GM10248 (cell line): ENCODE results near the gene SERF1B.
"Not testable (repeated sequence)": the region's sequence is repeated elsewhere in the genome, so short reads cannot be mapped to it uniquely, and the experiment has no call there.

ENCODE experiments used
- CTCF ChIA-PET: fragments of 300-600 bp; sonication (Branson Sonifier 250); formaldehyde crosslinking; extraction: SDS; loops from one replicate; lab custom pipeline; 2021; ENCODE audit warnings: antibody characterized with exemption; lab: Yijun Ruan, JAX
- POLR2A ChIA-PET: fragments of 350-650 bp; sonication (Branson Sonifier 250); formaldehyde crosslinking; extraction: SDS; loops from one replicate; lab custom pipeline; 2020; ENCODE audit warnings: antibody characterized with exemption; lab: Yijun Ruan, JAX
- DNase-seq: peaks from one replicate; pipeline ENCODE4 v3.0.0; 2012; ENCODE audit errors: extremely low spot score

Gene SERF1B

DNA sequence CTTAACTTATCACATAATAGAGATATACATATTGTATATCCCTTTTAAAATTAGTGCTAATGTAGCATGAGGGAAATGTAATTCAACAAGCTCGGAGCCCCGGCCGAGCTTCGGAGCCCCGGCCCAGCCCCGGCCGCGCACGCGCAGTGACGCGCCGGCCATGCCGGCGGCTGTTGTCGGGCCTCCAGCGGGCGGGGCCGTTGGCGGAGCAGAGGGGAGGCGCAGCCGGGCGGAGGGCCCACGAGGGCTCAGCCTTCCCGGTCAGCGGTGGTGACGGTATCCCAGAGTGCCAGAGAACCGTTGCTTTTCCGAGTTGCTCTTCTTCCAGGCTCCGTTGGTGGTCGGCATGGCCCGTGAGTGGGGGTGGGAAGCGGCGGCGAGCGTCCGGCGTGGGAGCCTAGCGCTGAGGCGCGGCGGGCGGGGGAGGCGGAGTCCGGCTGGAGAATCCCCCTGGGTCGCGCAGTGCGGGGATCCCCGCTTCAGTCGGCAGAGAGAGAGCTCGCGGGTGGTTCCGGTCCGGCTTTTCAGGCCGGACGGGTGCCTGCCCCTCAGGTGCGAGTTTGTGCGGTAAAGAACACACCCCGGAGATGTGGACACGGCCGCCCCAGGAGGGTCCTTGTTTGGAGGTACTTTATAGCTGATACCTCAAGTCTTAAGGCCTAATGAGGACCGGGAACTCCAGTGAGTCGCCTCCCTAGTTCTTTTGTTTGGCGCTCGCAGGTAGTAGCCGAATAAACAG is at the start of gene SERF1B:
Gene SERF1B (plus strand): TSS at position 146 of the 739 bp plus-strand sequence. CDS start 201 bp downstream, at position 347.
- DNase-seq, POLR2A ChIA-PET, CTCF ChIA-PET: not testable (repeated sequence)

DNA sequence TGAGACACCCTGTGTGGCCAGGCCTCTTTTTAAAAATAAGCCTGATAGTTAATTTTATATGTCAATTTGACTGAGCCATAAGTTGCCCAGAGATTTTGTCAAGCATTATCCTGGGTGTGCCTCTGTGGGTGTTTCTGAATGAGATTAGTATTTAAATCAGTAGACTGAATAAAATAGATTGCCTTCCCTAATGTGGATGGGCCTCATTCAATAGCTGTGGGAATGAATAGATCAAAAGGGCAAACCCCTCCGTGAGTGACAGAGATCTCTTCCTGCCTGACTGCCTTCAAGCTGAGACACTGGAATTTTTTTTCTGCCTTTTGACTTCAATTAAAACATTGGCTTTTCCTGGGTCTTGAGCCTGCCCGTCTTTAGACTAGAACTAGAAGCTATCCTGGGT is 33.3 kb upstream of the SERF1B start:
- DNase-seq, CTCF ChIA-PET, POLR2A ChIA-PET: not testable (repeated sequence)

DNA sequence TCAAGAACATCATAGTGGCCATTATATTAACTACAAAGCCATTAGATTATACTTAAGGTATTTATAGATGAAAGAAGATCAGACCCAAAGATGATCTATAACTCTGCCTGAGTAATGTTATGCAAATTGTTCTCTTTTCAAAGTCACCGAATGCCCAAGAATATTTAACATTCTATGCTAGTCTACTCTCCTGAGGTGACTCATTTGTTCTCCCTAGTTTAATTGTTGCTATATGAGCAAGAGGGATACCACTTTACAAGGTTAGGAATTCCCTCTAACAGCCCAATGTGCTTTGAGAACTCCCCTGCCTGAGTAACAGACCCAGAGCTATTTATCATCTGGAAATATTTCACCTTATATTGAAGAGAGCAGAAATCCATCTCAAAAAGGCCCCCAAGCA is 29.5 kb upstream of the SERF1B start:
- POLR2A ChIA-PET, DNase-seq, CTCF ChIA-PET: not testable (repeated sequence)

DNA sequence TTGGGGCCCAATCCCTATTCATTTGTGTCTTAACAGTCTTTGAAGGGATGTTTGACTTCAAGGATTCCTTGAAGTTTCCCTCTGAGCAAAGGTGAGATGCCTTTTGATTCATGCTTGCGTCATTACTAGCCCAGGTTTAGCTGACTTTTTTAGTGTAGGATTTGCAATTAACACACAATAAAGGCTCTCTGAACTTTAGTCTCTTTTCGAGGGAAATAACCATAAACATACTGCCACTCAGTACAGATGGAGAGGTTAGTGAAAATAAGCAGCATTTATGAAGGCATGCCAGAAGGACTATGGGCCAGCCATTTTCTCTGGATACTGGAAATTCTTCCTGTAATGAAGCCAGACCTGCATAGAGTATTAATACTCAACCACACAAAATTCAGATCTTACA is 4.4 kb upstream of the SERF1B start:
- POLR2A ChIA-PET, CTCF ChIA-PET, DNase-seq: not testable (repeated sequence)

DNA sequence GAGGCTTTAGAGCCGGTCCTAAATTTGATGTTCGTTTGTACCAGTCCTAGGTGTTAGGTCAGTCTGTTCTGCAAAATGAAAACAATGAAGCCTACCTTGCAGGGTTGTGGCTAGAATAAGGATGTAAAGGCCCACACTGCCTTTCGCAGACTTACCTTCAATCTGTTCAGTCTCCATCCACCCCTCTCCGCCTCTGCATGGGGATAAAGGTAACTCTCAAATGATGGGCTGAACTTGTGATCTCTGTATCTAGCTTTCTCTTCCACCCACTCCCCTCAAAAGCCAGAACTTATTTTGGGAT is 744 bp downstream of the SERF1B start:
- CTCF ChIA-PET, DNase-seq, POLR2A ChIA-PET: not testable (repeated sequence)

DNA sequence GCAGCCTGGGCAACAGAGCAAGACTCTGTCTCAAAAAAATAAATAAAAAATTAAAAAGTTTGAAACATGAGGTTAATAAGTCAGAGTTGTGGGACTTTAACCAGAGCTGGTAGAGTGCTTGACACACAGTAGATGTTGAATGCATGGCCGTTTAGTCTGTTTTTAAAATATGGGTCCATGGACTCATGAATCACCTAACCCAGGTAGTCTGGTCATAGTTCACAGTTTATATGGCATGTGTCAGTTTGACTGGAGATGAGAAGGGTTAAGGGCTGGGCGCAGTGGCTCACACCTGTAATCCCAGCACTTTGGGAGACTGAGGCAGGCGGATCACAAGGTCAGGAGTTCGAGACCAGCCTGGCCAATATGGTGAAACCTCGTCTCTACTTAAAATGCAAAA is 6.2 kb downstream of the SERF1B start:
- CTCF ChIA-PET, DNase-seq, POLR2A ChIA-PET: not testable (repeated sequence)

DNA sequence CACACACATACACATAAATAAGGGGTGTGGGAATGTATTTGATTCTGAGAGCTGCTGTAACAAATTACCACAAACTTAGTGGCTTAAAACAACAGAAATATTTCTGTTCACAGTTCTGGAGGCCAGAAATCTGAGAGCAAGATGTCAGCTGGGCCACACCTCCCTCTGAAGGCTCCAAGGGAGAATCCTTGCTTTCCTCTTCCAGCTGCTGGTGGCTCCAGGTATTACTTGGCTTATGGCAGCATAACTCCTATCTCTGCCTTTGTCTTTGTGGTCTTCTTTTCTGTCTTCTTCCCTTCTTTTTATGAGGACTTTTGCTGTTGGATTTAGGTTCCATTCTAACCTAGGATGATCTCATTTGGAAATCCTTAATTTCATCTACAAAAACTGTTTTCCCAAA is 16.4 kb downstream of the SERF1B start:
- DNase-seq, CTCF ChIA-PET, POLR2A ChIA-PET: not testable (repeated sequence)

DNA sequence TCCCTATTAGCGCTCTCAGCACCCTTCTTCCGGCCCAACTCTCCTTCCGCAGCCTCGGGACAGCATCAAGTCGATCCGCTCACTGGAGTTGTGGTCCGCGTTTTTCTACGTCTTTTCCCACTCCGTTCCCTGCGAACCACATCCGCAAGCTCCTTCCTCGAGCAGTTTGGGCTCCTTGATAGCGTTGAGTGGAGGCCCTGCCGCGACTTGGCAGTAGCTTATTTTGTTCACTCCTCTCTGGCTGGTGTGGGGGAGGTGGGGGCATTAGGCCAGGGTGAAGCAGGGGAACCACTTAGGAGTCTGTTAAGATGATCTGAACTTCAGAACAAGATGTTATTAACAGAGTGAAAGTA is 24.7 kb downstream of the SERF1B start:
- POLR2A ChIA-PET, CTCF ChIA-PET, DNase-seq: not testable (repeated sequence)

DNA sequence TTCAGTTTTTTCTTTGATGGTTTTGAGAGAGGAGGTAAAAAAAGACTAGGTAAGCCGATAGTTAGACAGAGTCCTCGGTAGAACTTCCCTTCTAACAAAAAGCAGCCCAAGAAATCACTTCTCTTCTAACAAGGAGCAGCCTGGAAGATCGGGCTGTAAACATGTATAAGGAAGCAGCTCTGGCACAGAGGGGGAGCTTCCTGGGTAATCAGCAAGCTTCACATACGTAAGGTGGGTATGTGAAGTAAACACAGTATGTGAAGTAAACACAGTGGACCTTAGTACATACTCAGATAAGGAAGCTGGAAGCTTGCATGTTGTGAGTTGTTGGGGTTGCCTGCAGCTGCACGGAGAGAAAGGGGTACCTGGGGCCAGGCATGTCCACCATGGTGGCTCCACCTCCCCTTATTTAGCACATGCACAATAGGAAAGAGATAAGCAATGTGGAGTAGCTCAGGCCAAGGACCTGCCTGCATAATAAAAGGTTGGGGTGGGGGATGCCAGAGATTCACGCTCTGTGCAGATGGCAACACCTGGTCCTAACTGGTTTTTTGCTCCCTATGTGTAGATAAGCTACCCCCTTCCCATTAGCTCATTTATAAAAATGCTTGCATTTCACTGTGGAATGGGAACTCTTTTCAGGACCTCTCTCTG is 31.4 kb downstream of the SERF1B start:
- CTCF ChIA-PET, POLR2A ChIA-PET, DNase-seq: not testable (repeated sequence)

DNA sequence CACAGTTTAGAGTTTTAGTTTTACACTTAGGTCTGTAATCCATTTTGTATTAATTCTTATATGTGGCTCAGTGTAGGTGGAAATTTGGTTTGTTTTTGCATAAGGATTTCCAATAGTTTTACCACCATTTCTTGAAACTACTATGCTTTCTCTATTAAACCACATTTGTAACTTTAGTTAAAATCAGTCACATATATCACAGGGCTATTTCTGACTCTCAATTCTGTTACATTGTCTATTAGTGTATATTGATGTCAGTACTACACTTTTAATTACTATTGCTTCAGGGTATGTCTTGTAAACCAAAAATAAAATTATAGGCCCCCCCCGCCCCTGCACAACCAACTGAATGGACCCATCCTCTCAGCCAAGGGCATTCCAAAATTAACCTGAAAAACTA is 32.1 kb downstream of the SERF1B start:
- DNase-seq, CTCF ChIA-PET, POLR2A ChIA-PET: not testable (repeated sequence)

DNA sequence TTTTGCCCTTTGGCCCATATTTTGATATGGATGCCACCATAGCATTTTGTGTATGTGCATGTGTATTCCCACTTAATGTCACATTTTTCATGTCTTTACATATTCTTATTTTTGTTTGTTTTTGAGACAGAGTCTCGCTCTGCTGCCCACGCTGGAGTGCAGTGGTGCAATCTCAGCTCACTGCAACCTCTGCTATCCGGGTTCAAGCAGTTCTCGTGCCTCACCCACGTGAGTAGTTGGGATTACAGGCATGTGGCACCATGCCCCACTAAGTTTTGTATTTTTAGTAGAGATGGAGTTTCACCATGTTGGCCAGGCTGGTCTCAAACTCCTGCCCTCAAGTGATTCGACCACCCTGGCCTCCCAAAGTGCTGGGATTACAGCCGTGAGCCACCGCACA is 52.6 kb downstream of the SERF1B start:
- CTCF ChIA-PET, DNase-seq, POLR2A ChIA-PET: not testable (repeated sequence)

DNA sequence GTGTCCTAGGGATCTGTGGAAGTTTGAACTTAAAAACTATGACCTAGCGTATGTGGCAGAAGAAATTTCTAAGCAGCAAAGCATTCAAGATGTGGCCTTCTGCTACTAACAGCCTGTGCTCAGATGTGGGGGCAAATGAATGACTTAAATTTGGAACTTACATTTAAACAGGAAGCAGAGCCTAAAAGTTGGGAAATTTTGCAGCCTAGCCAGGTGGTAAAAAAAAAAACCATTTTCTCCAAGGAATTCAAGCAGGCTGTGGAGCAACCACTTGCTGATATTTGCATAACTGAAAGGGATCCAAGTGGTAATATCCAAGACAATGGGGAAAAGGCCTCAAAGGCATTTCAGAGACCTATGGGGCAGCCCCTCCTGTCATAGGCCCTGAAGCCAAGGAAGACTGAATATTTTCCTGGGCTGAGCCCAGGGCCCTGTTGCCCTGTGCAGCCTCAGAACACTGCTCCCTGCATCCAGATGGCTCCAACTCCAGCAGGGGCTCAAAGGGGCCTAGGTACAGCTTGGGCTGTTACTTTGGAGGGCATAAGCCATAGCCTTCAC is 63.9 kb downstream of the SERF1B start:
- CTCF ChIA-PET, DNase-seq, POLR2A ChIA-PET: not testable (repeated sequence)

DNA sequence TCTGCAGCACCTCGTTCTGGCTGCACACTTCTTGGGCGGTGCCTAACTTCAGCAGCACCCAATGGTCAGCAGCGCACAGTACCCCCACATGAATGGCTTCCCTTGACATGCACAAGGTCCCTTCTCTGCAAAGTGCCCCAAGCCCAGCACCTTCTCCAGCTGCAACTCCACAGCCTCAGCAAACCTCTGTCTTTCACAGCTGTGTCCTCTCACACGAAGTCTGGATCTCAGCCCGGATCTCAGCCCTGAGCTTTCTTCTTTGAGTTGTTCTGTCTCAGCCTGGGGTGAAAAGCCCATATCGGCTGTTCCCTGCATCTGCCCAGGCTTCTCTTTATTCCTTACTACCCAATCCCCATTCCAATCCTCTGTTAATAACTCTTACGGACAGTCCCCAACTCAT is 66.7 kb downstream of the SERF1B start:
- POLR2A ChIA-PET, DNase-seq, CTCF ChIA-PET: not testable (repeated sequence)
